Parathyroid adenoma (tissue), 2 donors: ENCODE data around the gene EPHB2.

Experiments
- H2AFZ ChIP-seq: fragments of 300-600 bp; sonication (generic); one replicate; pipeline ENCODE4 v1.7.0; 2017; ENCODE audit warnings: antibody characterized with exemption, mild to moderate bottlenecking
- H3K27ac ChIP-seq: fragments of 300-600 bp; sonication (generic); one replicate; pipeline ENCODE4 v1.7.0; 2017
- H3K27me3 ChIP-seq: fragments of 300-600 bp; sonication (generic); one replicate; pipeline ENCODE4 v1.7.0; 2017; ENCODE audit warnings: low read length; ENCODE audit not compliant: control insufficient read depth, insufficient read depth
- H3K36me3 ChIP-seq: fragments of 300-600 bp; sonication (generic); one replicate; pipeline ENCODE4 v1.7.0; 2017; ENCODE audit warnings: low read length; ENCODE audit not compliant: control insufficient read depth, insufficient read depth
- H3K4me1 ChIP-seq: fragments of 300-600 bp; sonication (generic); one replicate; pipeline ENCODE4 v1.7.0; 2017; ENCODE audit warnings: control low read depth
- H3K4me2 ChIP-seq: fragments of 300-600 bp; sonication (generic); one replicate; pipeline ENCODE4 v1.7.0; 2017; ENCODE audit warnings: low read length
- H3K4me3 ChIP-seq: fragments of 300-600 bp; sonication (generic); one replicate; pipeline ENCODE4 v1.7.0; 2017; ENCODE audit warnings: low read depth, low read length
- H3K79me2 ChIP-seq: fragments of 300-600 bp; sonication (generic); one replicate; pipeline ENCODE4 v1.7.0; 2017; ENCODE audit warnings: control low read depth
- H3K9ac ChIP-seq: fragments of 300-600 bp; sonication (generic); one replicate; pipeline ENCODE4 v1.7.0; 2017; ENCODE audit warnings: mild to moderate bottlenecking
- H3K9me3 ChIP-seq: fragments of 300-600 bp; sonication (generic); one replicate; pipeline ENCODE4 v1.7.0; 2017; ENCODE audit warnings: low read length; ENCODE audit not compliant: control insufficient read depth
- TF ChIP-seq, protein P1 (sequence below): fragments of 300-600 bp; sonication (generic); IDR thresholded peaks from one replicate; pipeline ENCODE4 v1.7.0; 2017; ENCODE audit warnings: antibody characterized with exemption, mild to moderate bottlenecking
- donor health status: primary hyperparathyroidism.

Gene EPHB2

DNA sequence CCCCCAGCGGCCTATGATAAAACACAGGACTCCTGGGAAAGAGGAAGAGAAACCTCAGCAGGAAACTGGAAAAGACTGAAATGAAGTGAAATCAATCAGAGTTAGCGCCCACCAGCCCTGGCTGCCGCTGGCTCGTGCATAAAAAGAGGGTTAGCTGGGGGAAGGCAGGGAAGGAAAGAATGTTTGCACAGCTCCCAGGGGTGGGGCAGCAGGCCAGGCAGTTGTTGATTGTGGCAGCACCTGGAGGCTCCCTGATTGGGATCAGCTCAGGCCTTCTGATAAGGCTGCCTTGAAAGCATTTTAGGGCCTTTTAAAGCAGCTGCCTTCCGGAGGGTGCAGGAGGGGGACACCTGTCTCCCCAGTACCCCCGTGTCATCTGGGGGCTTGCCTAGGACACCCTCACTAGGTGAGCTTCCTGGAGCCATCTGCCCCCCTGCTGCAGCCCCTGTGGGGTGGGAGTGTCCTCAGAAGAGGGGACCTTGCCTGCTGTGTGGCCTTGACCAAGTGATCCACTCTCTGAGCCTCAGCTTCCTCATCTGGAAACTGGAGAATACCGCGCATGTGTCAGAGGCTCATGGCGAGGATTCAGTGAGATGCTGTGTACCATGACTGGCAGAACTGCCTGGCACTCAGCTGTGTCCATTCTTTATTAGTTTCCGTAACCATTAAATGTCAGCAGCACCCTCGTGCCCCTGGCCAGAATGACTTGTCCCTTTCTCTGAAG is 6.6 kb downstream of the EPHB2 start:
- H3K4me3 ChIP-seq, result no peak overlapping the region
- TF ChIP-seq, protein P1, sequence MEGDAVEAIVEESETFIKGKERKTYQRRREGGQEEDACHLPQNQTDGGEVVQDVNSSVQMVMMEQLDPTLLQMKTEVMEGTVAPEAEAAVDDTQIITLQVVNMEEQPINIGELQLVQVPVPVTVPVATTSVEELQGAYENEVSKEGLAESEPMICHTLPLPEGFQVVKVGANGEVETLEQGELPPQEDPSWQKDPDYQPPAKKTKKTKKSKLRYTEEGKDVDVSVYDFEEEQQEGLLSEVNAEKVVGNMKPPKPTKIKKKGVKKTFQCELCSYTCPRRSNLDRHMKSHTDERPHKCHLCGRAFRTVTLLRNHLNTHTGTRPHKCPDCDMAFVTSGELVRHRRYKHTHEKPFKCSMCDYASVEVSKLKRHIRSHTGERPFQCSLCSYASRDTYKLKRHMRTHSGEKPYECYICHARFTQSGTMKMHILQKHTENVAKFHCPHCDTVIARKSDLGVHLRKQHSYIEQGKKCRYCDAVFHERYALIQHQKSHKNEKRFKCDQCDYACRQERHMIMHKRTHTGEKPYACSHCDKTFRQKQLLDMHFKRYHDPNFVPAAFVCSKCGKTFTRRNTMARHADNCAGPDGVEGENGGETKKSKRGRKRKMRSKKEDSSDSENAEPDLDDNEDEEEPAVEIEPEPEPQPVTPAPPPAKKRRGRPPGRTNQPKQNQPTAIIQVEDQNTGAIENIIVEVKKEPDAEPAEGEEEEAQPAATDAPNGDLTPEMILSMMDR, result no peak
- H3K9me3 ChIP-seq, result no peaks in the 10 kb centered on the region
- H3K4me2 ChIP-seq, result no peak overlapping the region
- no peak overlapping the region for H3K9ac ChIP-seq
- H3K36me3 ChIP-seq, result no peaks in the 10 kb centered on the region
- H3K4me1 ChIP-seq, result no peaks in the 10 kb centered on the region
- no peaks in the 10 kb centered on the region for H3K79me2 ChIP-seq
- H3K27me3 ChIP-seq, result no peaks in the 10 kb centered on the region
- H3K27ac ChIP-seq, result no peak overlapping the region
- H2AFZ ChIP-seq, result no peak overlapping the region

DNA sequence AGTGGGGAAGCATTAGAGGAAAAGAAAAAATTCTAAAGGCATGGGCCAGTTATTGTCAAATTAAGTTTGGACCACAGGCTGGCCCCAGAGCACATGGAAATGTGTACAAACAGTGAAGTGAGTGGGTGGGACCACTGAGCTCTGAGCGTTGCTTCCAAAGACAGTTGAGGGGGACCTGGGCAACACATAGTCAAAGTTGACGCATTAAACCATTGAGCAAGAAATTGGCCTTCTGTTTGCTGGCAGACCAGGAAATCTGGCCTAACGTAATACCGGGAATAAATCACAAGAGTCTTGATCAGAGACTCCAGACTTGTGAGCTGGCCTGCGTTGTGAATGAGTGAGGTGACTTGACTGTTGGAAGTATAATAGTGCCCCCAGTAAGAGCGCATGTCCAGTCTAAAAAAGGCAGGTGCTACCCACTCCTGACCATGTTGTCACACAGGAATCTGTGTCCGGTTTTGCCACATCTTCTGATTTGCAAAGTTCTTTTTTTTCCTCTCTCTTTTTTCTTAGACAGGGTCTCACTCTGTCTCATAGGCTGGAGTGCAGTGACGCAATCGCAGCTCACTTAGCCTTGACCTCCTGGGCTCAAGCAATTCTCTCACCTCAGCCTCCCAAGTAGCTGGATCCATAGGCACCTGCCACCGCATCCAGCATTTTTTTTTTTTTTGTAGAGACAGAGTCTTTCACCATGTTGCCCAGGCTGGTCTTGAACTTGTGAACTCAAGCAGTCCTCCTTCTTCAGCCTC is 10.7 kb downstream of the EPHB2 start:
- Histone ChIP-seq H3K9ac (no peak overlapping the region), H3K4me3 (no peak overlapping the region), H3K36me3 (no peaks in the 10 kb centered on the region), H3K27me3 (no peaks in the 10 kb centered on the region), H3K27ac (no peak overlapping the region), H3K4me1 (no peaks in the 10 kb centered on the region), H2AFZ (no peak overlapping the region), H3K4me2 (no peak overlapping the region), H3K79me2 (no peaks in the 10 kb centered on the region), H3K9me3 (no peaks in the 10 kb centered on the region)
- TF ChIP-seq, protein P1, result no peak

DNA sequence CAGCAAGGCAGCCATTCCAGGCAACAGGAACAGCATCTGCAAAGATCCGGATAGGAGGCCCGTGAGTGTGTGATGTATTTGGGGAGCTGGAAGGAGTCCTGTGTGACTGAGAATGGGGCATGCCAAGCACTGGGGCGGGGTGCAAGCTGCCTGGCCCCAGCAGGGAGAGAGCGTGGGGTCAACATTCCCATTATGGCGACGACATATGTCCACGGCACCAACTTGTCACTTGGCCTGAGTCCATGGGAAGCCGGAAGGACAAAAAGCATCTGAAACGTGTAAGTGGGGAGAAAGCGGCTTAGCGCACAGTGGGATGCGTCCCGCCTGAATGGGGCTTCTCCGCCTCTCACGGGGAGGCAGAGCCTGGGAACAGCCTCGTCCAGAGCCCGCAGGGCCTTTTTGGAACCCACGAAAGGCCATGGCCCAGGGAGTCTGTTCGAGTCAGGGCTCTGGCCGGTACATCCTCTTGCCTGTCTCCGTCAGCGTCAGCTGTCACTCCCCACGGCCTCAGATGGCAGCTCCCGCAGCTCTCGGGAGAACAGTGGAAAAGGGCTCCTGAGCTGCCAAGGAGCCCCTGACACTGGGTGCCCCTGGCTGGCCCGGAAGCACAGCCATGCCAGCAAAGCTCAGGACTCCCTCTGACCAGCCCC is 12.4 kb downstream of the EPHB2 start:
- Histone ChIP-seq H3K4me3 (no peak overlapping the region), H3K27ac (no peak overlapping the region), H3K9me3 (no peaks in the 10 kb centered on the region), H3K4me1 (no peaks in the 10 kb centered on the region), H3K4me2 (no peak overlapping the region), H3K36me3 (no peaks in the 10 kb centered on the region), H3K79me2 (no peaks in the 10 kb centered on the region), H3K9ac (no peak overlapping the region), H2AFZ (no peak overlapping the region), H3K27me3 (no peaks in the 10 kb centered on the region)
- TF ChIP-seq, protein P1, result no peak

- TF ChIP-seq, protein P1, result no peak
- Histone ChIP-seq H3K27ac (no peak overlapping the region), H3K9ac (no peak overlapping the region), H3K4me3 (no peak overlapping the region), H3K79me2 (no peaks in the 10 kb centered on the region), H2AFZ (no peak overlapping the region), H3K9me3 (no peaks in the 10 kb centered on the region), H3K27me3 (no peaks in the 10 kb centered on the region), H3K36me3 (no peaks in the 10 kb centered on the region), H3K4me2 (no peak overlapping the region), H3K4me1 (no peaks in the 10 kb centered on the region)
Measured at GRCh38 chr1:22727873-22728272, 17.2 kb downstream of the EPHB2 start.
